ENCODE results near the gene SHROOM3. TPM values are rescaled to one million over a fixed set of nuclear protein-coding genes. Genes with fewer than 3 reads are reported as not detected.
A peak's percentile ranks its signal among the peaks of the same experiment; 100 is the strongest.

The SHROOM3 gene
- total RNA-seq, 2 donors from 2014 or later = 139 to 171 TPM

- Histone ChIP-seq H3K27me3 (replicated peaks; ENCODE audit: insufficient read depth) (no peaks in the 10 kb centered on the region), H3K27ac (peak overlapping the region; percentile 60 to 76), H3K4me1 (ENCODE audit: control insufficient read depth in 1 of 2, low read depth in 2 of 2) (peaks cover 30 to 61% of the 10 kb centered on the region in 2 donors), H3K4me3 (peak overlapping the region; percentile 15), H3K36me3 (no peaks in the 10 kb centered on the region), H3K9me3 (no peaks in the 10 kb centered on the region)
- no peak for TF ChIP-seq CTCF (IDR thresholded peaks at IDR 0.05)
- no peak for ATAC-seq (ENCODE audit: insufficient number of reproducible peaks, low FRiP score, low read depth)
- DNase-seq (ENCODE audit: low spot score) = no peak
These were observed 247.0 kb downstream of the SHROOM3 start for GRCh38 chr4:76681996-76682395.

GRCh38 chr4:76683144-76683543, 248.1 kb downstream of the SHROOM3 start:
- no peaks in the 10 kb centered on the region for H3K27me3 ChIP-seq (replicated peaks; ENCODE audit: insufficient read depth)
- DNase-seq (ENCODE audit: low spot score) (no peak), ATAC-seq (ENCODE audit: insufficient number of reproducible peaks, low FRiP score, low read depth) (no peak)
- TF ChIP-seq CTCF (IDR thresholded peaks at IDR 0.05) = no peak
- H3K9me3 ChIP-seq = no peaks in the 10 kb centered on the region
- H3K36me3 ChIP-seq = no peaks in the 10 kb centered on the region
- peaks cover 31 to 60% of the 10 kb centered on the region in 2 donors for H3K4me1 ChIP-seq (ENCODE audit: control insufficient read depth in 1 of 2, low read depth in 2 of 2)
- H3K27ac ChIP-seq = peak overlapping the region; percentile 60 to 76
- no peak overlapping the region for H3K4me3 ChIP-seq

GRCh38 chr4:76687746-76688448, 252.9 kb downstream of the SHROOM3 start:
- no peak for ATAC-seq (ENCODE audit: insufficient number of reproducible peaks, low FRiP score, low read depth)
- no peak for DNase-seq (ENCODE audit: low spot score)
- H3K4me3 ChIP-seq = peak overlapping the region; percentile 75
- no peaks in the 10 kb centered on the region for H3K27me3 ChIP-seq (replicated peaks; ENCODE audit: insufficient read depth)
- no peak for TF ChIP-seq CTCF (IDR thresholded peaks at IDR 0.05)
- peak overlapping the region; percentile 88 to 89 for H3K27ac ChIP-seq
- H3K9me3 ChIP-seq = no peaks in the 10 kb centered on the region
- H3K36me3 ChIP-seq = no peaks in the 10 kb centered on the region
- H3K4me1 ChIP-seq (ENCODE audit: control insufficient read depth in 1 of 2, low read depth in 2 of 2) = peaks cover 26 to 49% of the 10 kb centered on the region in 2 donors

GRCh38 chr4:76688619-76689144, 253.7 kb downstream of the SHROOM3 start:
- no peak for ATAC-seq (ENCODE audit: insufficient number of reproducible peaks, low FRiP score, low read depth)
- peak overlapping the region; percentile 88 to 89 for H3K27ac ChIP-seq

More at GRCh38 chr4:76688619-76689144, 253.7 kb downstream of the SHROOM3 start:
- H3K36me3 ChIP-seq = no peaks in the 10 kb centered on the region
- H3K27me3 ChIP-seq (replicated peaks; ENCODE audit: insufficient read depth) = no peaks in the 10 kb centered on the region
- TF ChIP-seq CTCF (IDR thresholded peaks at IDR 0.05) = no peak
- DNase-seq (ENCODE audit: low spot score) = no peak
- H3K9me3 ChIP-seq = no peaks in the 10 kb centered on the region
- peaks cover 21 to 50% of the 10 kb centered on the region in 2 donors for H3K4me1 ChIP-seq (ENCODE audit: control insufficient read depth in 1 of 2, low read depth in 2 of 2)
- H3K4me3 ChIP-seq = peak overlapping the region; percentile 75
